Hepatocyte (in vitro differentiated cells): ENCODE data around the gene DMXL1. TPM values are rescaled to one million over a fixed set of nuclear protein-coding genes. Genes with fewer than 3 reads are reported as not detected.
"Not testable (repeated sequence)": the region's sequence is repeated elsewhere in the genome, so short reads cannot be mapped to it uniquely, and the experiment has no call there.

ENCODE experiments used
- DNase-seq: peaks from one replicate; pipeline ENCODE4 v3.0.0-alpha.2; 2016; ENCODE audit warnings: low spot score
- H2AFZ ChIP-seq: fragments of 200-600 bp; sonication (generic); 2 replicates; pipeline ENCODE4 v1.6.0; 2016; ENCODE audit warnings: antibody characterized with exemption, mild to moderate bottlenecking
- H3K27ac ChIP-seq: fragments of 200-600 bp; sonication (generic); 2 replicates; pipeline ENCODE4 v1.5.1; 2016; ENCODE audit warnings: mild to moderate bottlenecking
- H3K27me3 ChIP-seq: fragments of 200-600 bp; sonication (generic); 2 replicates; pipeline ENCODE4 v1.6.1; 2016
- H3K36me3 ChIP-seq: fragments of 200-600 bp; sonication (generic); replicated peaks from 2 replicates; pipeline ENCODE4 v1.5.1; 2016; ENCODE audit warnings: low read depth; ENCODE audit not compliant: insufficient read depth
- H3K4me1 ChIP-seq: fragments of 200-600 bp; sonication (generic); 2 replicates; pipeline ENCODE4 v1.5.1; 2016; ENCODE audit warnings: mild to moderate bottlenecking, moderate library complexity; ENCODE audit not compliant: insufficient read depth
- H3K4me2 ChIP-seq: fragments of 200-600 bp; sonication (generic); 2 replicates; pipeline ENCODE4 v1.6.0; 2016
- H3K4me3 ChIP-seq: fragments of 200-600 bp; sonication (generic); 2 replicates; pipeline ENCODE4 v1.5.1; 2016; ENCODE audit warnings: mild to moderate bottlenecking
- H3K79me2 ChIP-seq: fragments of 200-600 bp; sonication (generic); 2 replicates; pipeline ENCODE4 v1.6.0; 2017; ENCODE audit warnings: mild to moderate bottlenecking
- H3K9me2 ChIP-seq: fragments of 200-600 bp; sonication (generic); replicated peaks from 2 replicates; pipeline ENCODE4 v1.6.0; 2017; ENCODE audit warnings: mild to moderate bottlenecking; ENCODE audit not compliant: insufficient read depth
- H3K9me3 ChIP-seq: fragments of 200-600 bp; sonication (generic); 2 replicates; pipeline ENCODE4 v1.5.1; 2016; ENCODE audit warnings: low read depth, mild to moderate bottlenecking
- H4K20me1 ChIP-seq: fragments of 200-600 bp; sonication (generic); 2 replicates; pipeline ENCODE4 v1.6.0; 2016; ENCODE audit warnings: mild to moderate bottlenecking; ENCODE audit not compliant: insufficient read depth, poor library complexity, severe bottlenecking
- CTCF ChIP-seq: fragments of 200-600 bp; sonication (generic); IDR thresholded peaks from 2 replicates; pipeline ENCODE4 v1.5.1; 2016; ENCODE audit warnings: antibody characterized with exemption, mild to moderate bottlenecking; ENCODE audit not compliant: poor library complexity
- EZH2 ChIP-seq: fragments of 200-600 bp; sonication (generic); IDR thresholded peaks from 2 replicates; pipeline ENCODE4 v1.6.1; 2016; ENCODE audit warnings: antibody characterized with exemption, mild to moderate bottlenecking, borderline replicate concordance
- EZH2phosphoT487 ChIP-seq: fragments of 200-600 bp; sonication (generic); IDR thresholded peaks from one replicate; pipeline ENCODE4 v1.6.1; 2018; ENCODE audit warnings: antibody characterized with exemption, mild to moderate bottlenecking, low read depth, moderate library complexity; ENCODE audit not compliant: unreplicated experiment, severe bottlenecking
- WGBS: methylation state at CpG from one replicate; pipeline ENCODE4 v1.1.6; 2016; ENCODE audit warnings: low lambda C conversion rate; ENCODE audit errors: missing lambda C conversion rate; 5-methylcytosine and 5-hydroxymethylcytosine counted together
- polyA plus RNA-seq: library from polyadenylated mRNA; unstranded; fragments of >200 nt; fragmentation: Nextera tagmentation; extraction: Ambion mirVana; gene quantifications from 2 replicates; pipeline ENCODE4 v1.2.1, GENCODE V29; 2016
- total RNA-seq: library from RNA; depleted of rRNA; stranded (reverse); fragments of >200 nt; gene quantifications from 2 replicates; pipeline ENCODE4 v1.2.3, GENCODE V29; 2014

DMXL1 gene
- total and polyA plus RNA-seq, 2 experiments from 2014 or later: 13.3 to 46.1 TPM

GRCh38 chr5:119120893-119121292 is 50.0 kb downstream of the DMXL1 start:
- no peak overlapping the region for H3K4me3 ChIP-seq
- no peak overlapping the region for H3K27ac ChIP-seq
- no peak overlapping the region for H3K4me2 ChIP-seq
- H4K20me1 ChIP-seq: no peaks in the 10 kb centered on the region
- H3K36me3 ChIP-seq: no peaks in the 10 kb centered on the region
- no peak for DNase-seq
- H2AFZ ChIP-seq: no peak overlapping the region
- no peaks in the 10 kb centered on the region for H3K4me1 ChIP-seq
- WGBS: 98% methylated on average over 4 of the region's 4 CpGs
- H3K79me2 ChIP-seq: no peaks in the 10 kb centered on the region
- H3K9me2 ChIP-seq: no peaks in the 10 kb centered on the region
- H3K27me3 ChIP-seq: no peaks in the 10 kb centered on the region
- TF ChIP-seq CTCF: no peak
- TF ChIP-seq EZH2: no peak
- no peak for TF ChIP-seq EZH2phosphoT487
- H3K9me3 ChIP-seq: peaks cover 5% of the 10 kb centered on the region

- not testable (repeated sequence) for H4K20me1 ChIP-seq, DNase-seq, H2AFZ ChIP-seq, H3K9me2 ChIP-seq, H3K27ac ChIP-seq, H3K4me1 ChIP-seq, H3K27me3 ChIP-seq, H3K79me2 ChIP-seq, H3K36me3 ChIP-seq, H3K9me3 ChIP-seq, H3K4me3 ChIP-seq, H3K4me2 ChIP-seq
- 99% methylated on average over 13 of the region's 27 CpGs for WGBS
Measured at GRCh38 chr5:119122474-119122873, 51.6 kb downstream of the DMXL1 start.

GRCh38 chr5:119123280-119123679 is 52.4 kb downstream of the DMXL1 start:
- Histone ChIP-seq H3K27ac (no peak overlapping the region), H3K27me3 (no peaks in the 10 kb centered on the region), H3K36me3 (no peaks in the 10 kb centered on the region), H3K9me3 (peaks cover 5% of the 10 kb centered on the region), H3K4me3 (no peak overlapping the region), H3K4me1 (no peaks in the 10 kb centered on the region), H3K9me2 (no peaks in the 10 kb centered on the region), H4K20me1 (no peaks in the 10 kb centered on the region), H3K4me2 (no peak overlapping the region), H2AFZ (no peak overlapping the region), H3K79me2 (no peaks in the 10 kb centered on the region)
- WGBS: 65% methylated on average over 2 of the region's 2 CpGs
- DNase-seq: no peak
- TF ChIP-seq EZH2: no peak
- TF ChIP-seq EZH2phosphoT487: no peak
- TF ChIP-seq CTCF: no peak

- Histone ChIP-seq H3K9me2 (no peaks in the 10 kb centered on the region), H3K27ac (no peak overlapping the region), H3K4me2 (no peak overlapping the region), H3K36me3 (peaks cover 4% of the 10 kb centered on the region), H3K4me1 (no peaks in the 10 kb centered on the region), H4K20me1 (no peaks in the 10 kb centered on the region), H2AFZ (no peak overlapping the region), H3K27me3 (no peaks in the 10 kb centered on the region), H3K9me3 (peaks cover 4% of the 10 kb centered on the region), H3K79me2 (no peaks in the 10 kb centered on the region), H3K4me3 (no peak overlapping the region)
- DNase-seq: no peak
- no peak for TF ChIP-seq EZH2phosphoT487
- 88% methylated on average over 2 of the region's 2 CpGs for WGBS
Measured at GRCh38 chr5:119129770-119130169, 58.9 kb downstream of the DMXL1 start.
